HepG2 (cell line): ENCODE data around the gene GARIN3.

ENCODE experiments used
- ETV6 ChIP-seq: sonication (generic); formaldehyde crosslinking; conservative IDR thresholded peaks from 2 replicates; pipeline ENCODE4 v1.4.0; 2020; ENCODE audit warnings: missing genetic modification reagents
- JUN ChIP-seq: sonication (generic); formaldehyde crosslinking; IDR thresholded peaks from 2 replicates; pipeline ENCODE4 v1.4.0; 2020; ENCODE audit warnings: mild to moderate bottlenecking, missing genetic modification reagents

DNA sequence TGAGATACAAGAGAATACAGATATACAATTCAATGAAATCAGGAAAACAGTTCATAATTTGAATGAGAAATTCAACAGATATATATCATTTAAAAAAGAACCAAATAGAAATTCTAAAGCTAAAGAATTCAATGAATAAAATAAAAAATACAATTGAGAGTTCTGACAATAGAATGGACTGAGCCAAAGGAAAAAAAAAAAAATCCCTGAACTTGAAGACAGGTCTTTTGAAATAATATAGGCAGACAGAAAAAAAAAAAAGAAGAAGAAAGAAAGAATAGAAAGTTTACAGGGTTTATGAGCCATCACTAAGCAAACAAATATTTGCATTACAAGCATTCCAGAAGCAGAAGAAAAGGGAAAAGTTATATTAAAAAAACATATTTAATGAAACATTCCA is 44.4 kb downstream of the GARIN3 start:
- TF ChIP-seq ETV6 (CRISPR knock-in tag) = no peak
- TF ChIP-seq JUN (CRISPR knock-in tag) = no peak
